Caco-2 (cell line): Measurements from ENCODE around the gene GIPC2. TPM values are rescaled to one million over a fixed set of nuclear protein-coding genes. Genes with fewer than 3 reads are reported as not detected.
"Not testable (repeated sequence)": the region's sequence is repeated elsewhere in the genome, so short reads cannot be mapped to it uniquely, and the experiment has no call there.

Experiments used
- BruUV-seq: library from RNA; stranded (reverse); fragments of 400-500 nt; replicated peaks from 2 replicates; lab custom pipeline; 2021; lab: Mats Ljungman, UMichigan
- CTCF ChIA-PET: fragments of 300-600 bp; sonication (Branson Sonifier 250); formaldehyde crosslinking; loops from one replicate; lab custom pipeline; 2022; ENCODE audit warnings: antibody characterized with exemption; lab: Charles Lee
- POLR2A ChIA-PET: fragments of 300-600 bp; sonication (Branson Sonifier 250); formaldehyde crosslinking; loops from one replicate; lab custom pipeline; 2022; ENCODE audit warnings: antibody characterized with exemption; lab: Charles Lee
- DNase-seq, 2 experiments: peaks; one replicate each; pipeline versions ENCODE4 v3.0.0 to v3.0.0-alpha.2; 2020 to 2022
- H3K27me3 ChIP-seq: replicated peaks from 2 replicates; pipeline ENCODE4 v1.6.0; 2011; ENCODE audit warnings: low read length; ENCODE audit not compliant: control insufficient read depth, insufficient read depth
- H3K36me3 ChIP-seq: 2 replicates; pipeline ENCODE4 v1.5.1; 2011; ENCODE audit warnings: low read length; ENCODE audit not compliant: control insufficient read depth, insufficient read depth
- H3K4me1 ChIP-seq: fragments of 250-450 bp; sonication (Bioruptor Pico); 2 replicates; pipeline ENCODE4 v1.5.1; 2020; ENCODE audit warnings: mild to moderate bottlenecking
- H3K4me3 ChIP-seq: 2 replicates; pipeline ENCODE4 v1.5.1; 2011; ENCODE audit warnings: low read depth, mild to moderate bottlenecking, control low read depth, low read length
- H3K9me3 ChIP-seq: fragments of 250-450 bp; sonication (Bioruptor Pico); 2 replicates; pipeline ENCODE4 v1.5.1; 2020; ENCODE audit warnings: mild to moderate bottlenecking, moderate library complexity
- H3K27ac Mint-ChIP-seq: one replicate; pipeline ENCODE4 v1.8.0; 2022; ENCODE audit warnings: mixed read lengths; ENCODE audit not compliant: unreplicated experiment
- H3K27me3 Mint-ChIP-seq: one replicate; pipeline ENCODE4 v1.8.0; 2022; ENCODE audit warnings: mixed read lengths; ENCODE audit not compliant: insufficient read depth, unreplicated experiment
- H3K36me3 Mint-ChIP-seq: one replicate; pipeline ENCODE4 v1.8.0; 2022; ENCODE audit warnings: mild to moderate bottlenecking, mixed read lengths; ENCODE audit not compliant: insufficient read depth, unreplicated experiment
- H3K4me1 Mint-ChIP-seq: one replicate; pipeline ENCODE4 v1.8.0; 2022; ENCODE audit warnings: low read depth, mixed read lengths; ENCODE audit not compliant: unreplicated experiment
- H3K4me3 Mint-ChIP-seq: one replicate; pipeline ENCODE4 v1.8.0; 2022; ENCODE audit warnings: mild to moderate bottlenecking, moderate library complexity, mixed read lengths; ENCODE audit not compliant: unreplicated experiment
- H3K9me3 Mint-ChIP-seq: one replicate; pipeline ENCODE4 v1.8.0; 2022; ENCODE audit warnings: mixed read lengths; ENCODE audit not compliant: unreplicated experiment
- CTCF ChIP-seq, 2 experiments: fragments of 200-600 bp in 1 of 2; IDR thresholded peaks; 1 replicate in 1 of 2; 2 replicates in 1 of 2; pipeline versions ENCODE4 v1.5.1 to v1.8.0; 2011 to 2022; ENCODE audit warnings: antibody characterized with exemption in 1 of 2, control low read depth in 1 of 2, inconsistent platforms in 1 of 2, low read depth in 1 of 2, low read length in 1 of 2, mild to moderate bottlenecking in 1 of 2, moderate library complexity in 1 of 2; ENCODE audit not compliant: insufficient read depth in 1 of 2, severe bottlenecking in 1 of 2, unreplicated experiment in 1 of 2
- intact Hi-C: fragments of 100-400 bp; cut with micrococcal nuclease; formaldehyde crosslinking; loops from one replicate; pipeline ENCODE4 v1.10.0; 2022; ENCODE audit not compliant: unreplicated experiment
- total RNA-seq: library from RNA; stranded (reverse); gene quantifications from 2 replicates; pipeline ENCODE4 v1.2.3, GENCODE V29; 2022

GIPC2 gene
- total RNA-seq, 1 experiment from 2014 or later = 4.4 TPM

GRCh38 chr1:78113156-78113916 lies 67.6 kb downstream of the GIPC2 start:
- H3K27me3 ChIP-seq = no peaks in the 10 kb centered on the region
- ChIA-PET CTCF (interaction anchor here (1.3 to 1.7 kb wide), 3 partner anchors 109 to 337 kb away, joined by 5 to 14 read pairs (median 6); partner anchors contain the start of genes DNAJB4 and FUBP1), POLR2A (no interaction called here)
- Mint-ChIP-seq H3K9me3 (no peaks in the 10 kb centered on the region), H3K27ac (no peak overlapping the region), H3K27me3 (no peaks in the 10 kb centered on the region), H3K4me1 (no peaks in the 10 kb centered on the region), H3K36me3 (no peaks in the 10 kb centered on the region), H3K4me3 (no peak overlapping the region)
- DNase-seq = no peak
- H3K4me1 ChIP-seq = no peaks in the 10 kb centered on the region
- no peaks in the 10 kb centered on the region for H3K36me3 ChIP-seq
- H3K4me3 ChIP-seq = no peak overlapping the region
- intact Hi-C loops = loop anchor here (5.0 kb wide), 2 partner anchors 46 to 381 kb away; no protein-coding TSS in a partner anchor
- TF ChIP-seq CTCF (IDR thresholded peaks at IDR 0.05; ENCODE audit: insufficient read depth in 1 of 2, low read depth in 1 of 2, low read length in 1 of 2, severe bottlenecking in 1 of 2, unreplicated experiment in 1 of 2) = no peak
- no TSS peak for BruUV-seq
- H3K9me3 ChIP-seq = no peaks in the 10 kb centered on the region

DNA sequence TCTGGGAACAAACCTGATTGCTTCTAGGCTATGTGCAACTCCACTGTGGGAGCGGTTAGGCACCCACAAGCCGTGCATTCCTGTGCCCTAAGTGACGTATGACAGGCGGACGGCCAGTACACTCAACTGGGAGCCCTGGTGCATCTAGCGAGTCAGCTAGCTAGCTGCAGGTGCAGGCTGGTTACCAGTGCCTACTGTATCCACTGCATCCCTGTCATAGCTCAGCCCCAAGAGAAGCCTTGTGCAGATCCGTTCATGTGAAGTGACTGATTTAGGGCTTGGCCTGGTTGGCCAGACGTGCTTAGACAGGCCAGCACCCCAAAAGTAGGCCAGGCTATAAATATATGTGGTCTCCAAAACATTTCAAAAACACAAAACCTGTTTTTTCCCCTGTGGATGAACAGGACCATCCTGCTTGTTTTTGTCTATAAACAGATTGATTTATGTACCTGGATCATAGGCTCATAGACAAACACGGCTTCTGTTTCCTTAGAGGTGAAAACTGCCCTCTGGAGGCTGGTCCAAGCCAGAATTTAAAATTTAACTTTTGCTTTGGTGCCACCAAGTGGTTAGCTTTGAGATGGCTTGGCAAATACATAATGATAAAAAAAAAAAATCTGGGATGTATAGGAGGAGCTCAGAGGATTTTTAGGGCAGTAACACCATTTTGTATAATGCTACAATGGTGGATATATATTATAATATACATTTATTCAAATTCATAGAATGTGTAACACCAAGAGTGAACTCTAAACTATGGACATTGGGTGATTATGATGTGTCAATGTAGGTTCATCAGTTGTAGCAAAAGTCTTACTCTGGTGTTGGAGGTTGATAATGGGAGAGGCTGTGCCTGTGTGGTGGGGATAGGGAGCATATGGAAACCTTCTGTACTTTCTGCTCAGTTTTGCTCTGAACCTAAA lies 68.5 kb downstream of the GIPC2 start:
- H3K4me1 Mint-ChIP-seq = no peaks in the 10 kb centered on the region
- H3K36me3 Mint-ChIP-seq = no peaks in the 10 kb centered on the region
- Histone ChIP-seq H3K4me3 (no peak overlapping the region), H3K36me3 (no peaks in the 10 kb centered on the region), H3K27me3 (no peaks in the 10 kb centered on the region), H3K4me1 (no peaks in the 10 kb centered on the region), H3K9me3 (no peaks in the 10 kb centered on the region)
- peak; percentile 59 to 74 for TF ChIP-seq CTCF (IDR thresholded peaks at IDR 0.05; ENCODE audit: insufficient read depth in 1 of 2, low read depth in 1 of 2, low read length in 1 of 2, severe bottlenecking in 1 of 2, unreplicated experiment in 1 of 2)
- DNase-seq = peak; percentile 41 to 68
- POLR2A ChIA-PET = interaction anchor here (0.7 kb wide), 1 partner anchor 110 kb away, joined by 3 read pairs; the partner anchor contains the start of gene DNAJB4
- intact Hi-C loops = loop anchor here (1.0 to 5.0 kb wide), 6 partner anchors 47 to 382 kb away; partner anchors contain the start of genes DNAJB4 and FUBP1
- no peak overlapping the region for H3K27ac Mint-ChIP-seq
- no peaks in the 10 kb centered on the region for H3K27me3 Mint-ChIP-seq
- H3K9me3 Mint-ChIP-seq = no peaks in the 10 kb centered on the region
- BruUV-seq = no TSS peak
- CTCF ChIA-PET = interaction anchor here (0.6 to 1.7 kb wide), 9 partner anchors 24 to 432 kb away, joined by 3 to 14 read pairs (median 3); partner anchors contain the start of genes DNAJB4, FUBP1, NEXN and ZZZ3
- no peak overlapping the region for H3K4me3 Mint-ChIP-seq

DNA sequence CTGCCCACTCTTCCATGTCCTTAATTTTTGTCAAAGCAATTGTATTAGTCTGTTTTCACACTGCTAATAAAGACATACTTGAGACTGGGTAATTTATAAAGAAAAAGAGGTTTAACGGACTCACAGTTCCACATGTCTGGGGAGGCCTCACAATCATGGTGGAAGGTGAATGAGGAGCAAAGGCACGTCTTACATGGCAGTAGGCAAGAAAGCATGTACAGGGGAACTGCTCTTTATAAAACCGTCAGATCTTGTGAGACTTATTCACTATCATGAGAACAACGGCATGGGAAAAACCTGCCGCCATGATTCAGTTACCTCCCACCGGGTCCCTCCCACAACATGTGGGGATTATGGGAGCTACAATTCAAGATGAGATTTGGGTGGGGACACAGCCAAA lies 74.7 kb downstream of the GIPC2 start:
- CTCF ChIA-PET, intact Hi-C loops, H3K27me3 Mint-ChIP-seq, H3K4me1 Mint-ChIP-seq, H3K9me3 Mint-ChIP-seq, H3K27ac Mint-ChIP-seq, H3K4me3 ChIP-seq, POLR2A ChIA-PET, H3K9me3 ChIP-seq, H3K36me3 Mint-ChIP-seq, H3K27me3 ChIP-seq, H3K36me3 ChIP-seq, H3K4me3 Mint-ChIP-seq, DNase-seq, H3K4me1 ChIP-seq, BruUV-seq: not testable (repeated sequence)
